Erythroblast (primary cell): ENCODE data around the gene DGKB.

Experiments used
- GATA1 ChIP-seq: IDR thresholded peaks from 2 replicates; pipeline ENCODE4 v1.6.1; 2011; ENCODE audit warnings: low read depth, mild to moderate bottlenecking, control low read depth, low read length, moderate library complexity
- POLR2A ChIP-seq: IDR thresholded peaks from 2 replicates; pipeline ENCODE4 v1.6.1; 2011; ENCODE audit warnings: mild to moderate bottlenecking, low read length

GRCh38 chr7:14144538-14144937 lies 758.0 kb downstream of the DGKB start:
- TF ChIP-seq POLR2A: no peak
- TF ChIP-seq GATA1: no peak
